Midbrain (tissue), 1 donor: Measurements from ENCODE around the gene RNF123.

Experiments used
- DNase-seq: peaks from one replicate; lab custom pipeline; 2025; lab: John Stamatoyannopoulos, UW

RNF123 gene

GRCh38 chr3:49750056-49750455, 60.7 kb downstream of the RNF123 start:
- no peak for DNase-seq

GRCh38 chr3:49751501-49751900, 62.1 kb downstream of the RNF123 start:
- no peak for DNase-seq

GRCh38 chr3:49754536-49754935, 65.2 kb downstream of the RNF123 start:
- DNase-seq, result no peak

GRCh38 chr3:49756036-49756435, 66.7 kb downstream of the RNF123 start:
- no peak for DNase-seq

GRCh38 chr3:49757197-49757596, 67.8 kb downstream of the RNF123 start:
- no peak for DNase-seq

GRCh38 chr3:49759226-49759625, 69.9 kb downstream of the RNF123 start:
- DNase-seq, result no peak

- DNase-seq, result no peak
Measured at GRCh38 chr3:49761661-49762060, 72.3 kb downstream of the RNF123 start.

- DNase-seq, result no peak
Measured at GRCh38 chr3:49763981-49764380, 74.6 kb downstream of the RNF123 start.

- DNase-seq, result no peak
Measured at GRCh38 chr3:49769286-49769915, 80.0 kb downstream of the RNF123 start.

GRCh38 chr3:49769926-49770325, 80.6 kb downstream of the RNF123 start:
- DNase-seq, result no peak
